SU-DHL-6 (cell line): ENCODE results near the gene BTAF1.

ENCODE experiments used
- H2AFZ ChIP-seq: fragments of 200-600 bp; sonication (generic); 2 replicates; pipeline ENCODE4 v1.6.1; 2014; ENCODE audit warnings: low read depth, mild to moderate bottlenecking, moderate library complexity, mixed read lengths, antibody characterized with exemption, low read length; ENCODE audit not compliant: severe bottlenecking
- H3F3A ChIP-seq: fragments of 200-600 bp; shearing (Covaris generic); 2 replicates; pipeline ENCODE4 v1.6.0; 2016; ENCODE audit warnings: antibody characterized with exemption, mild to moderate bottlenecking; ENCODE audit not compliant: insufficient read depth
- H3K27ac ChIP-seq: fragments of 200-600 bp; sonication (generic); 2 replicates; pipeline ENCODE4 v1.5.1; 2016; ENCODE audit warnings: low read depth, mild to moderate bottlenecking, low read length, moderate library complexity, mixed read lengths
- H3K27me3 ChIP-seq: fragments of 200-600 bp; sonication (generic), shearing (Covaris generic); 2 replicates; pipeline ENCODE4 v1.6.0; 2014; ENCODE audit warnings: mild to moderate bottlenecking, low read length
- H3K36me3 ChIP-seq: fragments of 200-600 bp; sonication (generic); 2 replicates; pipeline ENCODE4 v1.6.1; 2014; ENCODE audit warnings: mild to moderate bottlenecking, low read length, mixed read lengths
- H3K4me2 ChIP-seq: fragments of 300-600, 200-600 bp; shearing (Covaris generic), sonication (generic); 2 replicates; pipeline ENCODE4 v1.6.0; 2014; ENCODE audit warnings: low read length, low read depth, mild to moderate bottlenecking; ENCODE audit not compliant: poor library complexity, severe bottlenecking
- H3K4me3 ChIP-seq: fragments of 200-600 bp; sonication (generic); 2 replicates; pipeline ENCODE4 v1.5.1; 2014; ENCODE audit warnings: antibody characterized with exemption, low read length, mild to moderate bottlenecking, mixed read lengths; ENCODE audit not compliant: insufficient read depth, poor library complexity, severe bottlenecking
- H3K79me2 ChIP-seq: fragments of 200-600 bp; sonication (generic); 2 replicates; pipeline ENCODE4 v1.6.1; 2014; ENCODE audit warnings: mild to moderate bottlenecking, low read length, moderate library complexity; ENCODE audit not compliant: insufficient read depth
- H3K9ac ChIP-seq: fragments of 200-600 bp; sonication (generic); 2 replicates; pipeline ENCODE4 v1.7.0; 2014; ENCODE audit warnings: mild to moderate bottlenecking, low read length
- H3K9me2 ChIP-seq: fragments of 200-600 bp; sonication (generic); replicated peaks from 2 replicates; pipeline ENCODE4 v1.6.1; 2014; ENCODE audit warnings: low read length; ENCODE audit not compliant: insufficient read depth
- H3K9me3 ChIP-seq: fragments of 200-600 bp; sonication (generic); 2 replicates; pipeline ENCODE4 v1.6.1; 2014; ENCODE audit warnings: low read length, mixed read lengths; ENCODE audit not compliant: insufficient read depth
- H4K20me1 ChIP-seq: fragments of 200-600 bp; sonication (generic); 2 replicates; pipeline ENCODE4 v1.6.1; 2014; ENCODE audit warnings: low read depth, mild to moderate bottlenecking, antibody characterized with exemption, low read length, moderate library complexity, mixed read lengths
- EZH2phosphoT487 ChIP-seq: fragments of 200-600 bp; sonication (generic), shearing (Covaris generic); conservative IDR thresholded peaks from 2 replicates; pipeline ENCODE4 v1.6.1; 2018; ENCODE audit warnings: mild to moderate bottlenecking, antibody characterized with exemption, low read length, moderate library complexity, mixed read lengths
- TF ChIP-seq, protein P1 (sequence below): fragments of 200-600 bp; sonication (generic); IDR thresholded peaks from one replicate; pipeline ENCODE4 v1.5.1; 2017; ENCODE audit warnings: antibody characterized with exemption, mild to moderate bottlenecking, low read length, moderate library complexity; ENCODE audit not compliant: insufficient read depth, poor library complexity, severe bottlenecking

Gene BTAF1

GRCh38 chr10:91923371-91924211, at the start of gene BTAF1:
TSS of gene BTAF1 (plus strand) at chr10:91923770. CDS start at chr10:91924077, 307 bp downstream.
- Histone ChIP-seq H3K36me3 (peaks cover 4% of the 10 kb centered on the region; the same call in 1 of the 2 replicates), H3K9me2 (no peaks in the 10 kb centered on the region), H3K4me3 (peak within 1 kb of the TSS; percentile 99), H3K9ac (peak within 1 kb of the TSS; percentile 91), H3K27me3 (no peaks in the 10 kb centered on the region), H3K9me3 (no peaks in the 10 kb centered on the region), H3F3A (peaks cover 6% of the 10 kb centered on the region; the same call in 1 of the 2 replicates), H3K4me2 (peak within 1 kb of the TSS; percentile 88), H3K79me2 (peaks cover 50% of the 10 kb centered on the region), H4K20me1 (peaks cover 8% of the 10 kb centered on the region; the same call in 1 of the 2 replicates), H2AFZ (peak within 1 kb of the TSS; percentile 89), H3K27ac (peak within 1 kb of the TSS; percentile 64)
- TF ChIP-seq, protein P1, sequence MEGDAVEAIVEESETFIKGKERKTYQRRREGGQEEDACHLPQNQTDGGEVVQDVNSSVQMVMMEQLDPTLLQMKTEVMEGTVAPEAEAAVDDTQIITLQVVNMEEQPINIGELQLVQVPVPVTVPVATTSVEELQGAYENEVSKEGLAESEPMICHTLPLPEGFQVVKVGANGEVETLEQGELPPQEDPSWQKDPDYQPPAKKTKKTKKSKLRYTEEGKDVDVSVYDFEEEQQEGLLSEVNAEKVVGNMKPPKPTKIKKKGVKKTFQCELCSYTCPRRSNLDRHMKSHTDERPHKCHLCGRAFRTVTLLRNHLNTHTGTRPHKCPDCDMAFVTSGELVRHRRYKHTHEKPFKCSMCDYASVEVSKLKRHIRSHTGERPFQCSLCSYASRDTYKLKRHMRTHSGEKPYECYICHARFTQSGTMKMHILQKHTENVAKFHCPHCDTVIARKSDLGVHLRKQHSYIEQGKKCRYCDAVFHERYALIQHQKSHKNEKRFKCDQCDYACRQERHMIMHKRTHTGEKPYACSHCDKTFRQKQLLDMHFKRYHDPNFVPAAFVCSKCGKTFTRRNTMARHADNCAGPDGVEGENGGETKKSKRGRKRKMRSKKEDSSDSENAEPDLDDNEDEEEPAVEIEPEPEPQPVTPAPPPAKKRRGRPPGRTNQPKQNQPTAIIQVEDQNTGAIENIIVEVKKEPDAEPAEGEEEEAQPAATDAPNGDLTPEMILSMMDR: no peak
- no peak for TF ChIP-seq EZH2phosphoT487

DNA sequence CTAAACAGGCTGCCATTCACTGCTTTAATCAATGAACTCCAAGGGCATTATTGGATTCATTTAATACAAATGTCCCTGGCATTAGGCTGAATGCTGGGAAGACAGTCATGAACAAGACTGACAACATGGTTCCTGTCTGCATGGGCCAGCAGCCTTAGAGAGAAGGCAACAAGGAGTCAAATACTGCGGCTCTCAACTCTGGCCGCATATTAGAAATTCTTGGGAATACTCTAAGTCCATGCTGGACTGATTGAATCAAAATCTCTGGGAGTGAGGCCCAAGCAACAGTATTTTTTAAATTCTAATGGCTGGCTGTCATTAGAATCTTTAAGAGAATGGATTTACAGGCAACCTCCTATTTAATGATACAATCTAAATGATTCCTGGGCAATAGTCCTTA, 48.4 kb upstream of the BTAF1 start:
- no peak overlapping the region for H2AFZ ChIP-seq

GRCh38 chr10:91875779-91876178, 47.8 kb upstream of the BTAF1 start:
- Histone ChIP-seq H3K9me3 (no peaks in the 10 kb centered on the region), H4K20me1 (no peaks in the 10 kb centered on the region), H3K27me3 (no peaks in the 10 kb centered on the region), H3K9me2 (no peaks in the 10 kb centered on the region), H3K36me3 (no peaks in the 10 kb centered on the region), H3F3A (no peaks in the 10 kb centered on the region), H3K27ac (no peak overlapping the region), H3K9ac (no peak overlapping the region), H3K4me3 (no peak overlapping the region), H2AFZ (no peak overlapping the region), H3K4me2 (no peak overlapping the region), H3K79me2 (no peaks in the 10 kb centered on the region)
- TF ChIP-seq EZH2phosphoT487: no peak
- TF ChIP-seq, protein P1: no peak

More for the DNA sequence above, 48.4 kb upstream of the BTAF1 start:
- Histone ChIP-seq H3K9ac (no peak overlapping the region), H3K27ac (no peak overlapping the region), H3K9me2 (no peaks in the 10 kb centered on the region), H3K79me2 (no peaks in the 10 kb centered on the region), H4K20me1 (no peaks in the 10 kb centered on the region), H3K9me3 (no peaks in the 10 kb centered on the region), H3K4me3 (no peak overlapping the region), H3K36me3 (no peaks in the 10 kb centered on the region), H3K4me2 (no peak overlapping the region), H3F3A (no peaks in the 10 kb centered on the region), H3K27me3 (no peaks in the 10 kb centered on the region)
- TF ChIP-seq, protein P1: no peak
- no peak for TF ChIP-seq EZH2phosphoT487
